Thoracic aorta (tissue), 2 donors: ENCODE results near the gene UQCC2. TPM values are rescaled to one million over a fixed set of nuclear protein-coding genes. Genes with fewer than 3 reads are reported as not detected.

ENCODE experiments used
- ATAC-seq: fragments of 150-250 bp; one replicate; pipeline ENCODE4 v1.8.0; 2017; ENCODE audit warnings: low read depth; ENCODE audit not compliant: insufficient number of reproducible peaks, low FRiP score
- DNase-seq: peaks from one replicate; pipeline ENCODE4 v3.0.0-alpha.2; 2020; ENCODE audit warnings: low spot score
- H3K27ac ChIP-seq, 2 donors: fragments of 200-600 bp; sonication (generic); 1 replicate in 1 of 2; 2 replicates in 1 of 2; pipeline ENCODE4 v1.5.1; 2016; ENCODE audit warnings: mild to moderate bottlenecking in 2 of 2, moderate library complexity in 2 of 2
- H3K27me3 ChIP-seq: fragments of 200-600 bp; sonication (generic); replicated peaks from 2 replicates; pipeline ENCODE4 v1.6.0; 2016; ENCODE audit warnings: mild to moderate bottlenecking; ENCODE audit not compliant: insufficient read depth
- H3K36me3 ChIP-seq: fragments of 200-600 bp; sonication (generic); one replicate; pipeline ENCODE4 v1.5.1; 2016
- H3K4me1 ChIP-seq, 2 donors: fragments of 200-600 bp; sonication (generic); 1 replicate in 1 of 2; 2 replicates in 1 of 2; pipeline versions ENCODE4 v1.5.1 to v1.6.0; 2016; ENCODE audit warnings: low read depth in 2 of 2, mild to moderate bottlenecking in 1 of 2; ENCODE audit not compliant: control insufficient read depth in 1 of 2
- H3K4me3 ChIP-seq: fragments of 200-600 bp; sonication (generic); 2 replicates; pipeline ENCODE4 v1.5.1; 2016; ENCODE audit warnings: mild to moderate bottlenecking
- H3K9me3 ChIP-seq: fragments of 200-600 bp; sonication (generic); 2 replicates; pipeline ENCODE4 v1.5.1; 2016
- CTCF ChIP-seq: fragments of 200-600 bp; sonication (generic); IDR thresholded peaks from one replicate; pipeline ENCODE4 v1.5.1; 2019; ENCODE audit warnings: antibody characterized with exemption
- total RNA-seq, 2 donors: library from RNA; depleted of rRNA; stranded (reverse); fragments of >200 nt; gene quantifications; one replicate each; pipeline versions ENCODE4 v1.1.0 to v1.2.3, GENCODE V29; 2016

The UQCC2 gene
- total RNA-seq, 2 donors from 2014 or later: 15.0 to 39.8 TPM

GRCh38 chr6:33750244-33750991, 38.9 kb upstream of the UQCC2 start:
- DNase-seq (no peak), ATAC-seq (no peak)
- no peaks in the 10 kb centered on the region for H3K27me3 ChIP-seq
- H3K36me3 ChIP-seq: no peaks in the 10 kb centered on the region
- no peak overlapping the region for H3K27ac ChIP-seq
- H3K4me1 ChIP-seq: peaks cover 0 to 9% of the 10 kb centered on the region in 2 donors
- no peaks in the 10 kb centered on the region for H3K9me3 ChIP-seq
- no peak for TF ChIP-seq CTCF
- no peak overlapping the region for H3K4me3 ChIP-seq

- no peak overlapping the region for H3K27ac ChIP-seq
- H3K4me1 ChIP-seq: peaks cover 0 to 11% of the 10 kb centered on the region in 2 donors
- no peaks in the 10 kb centered on the region for H3K36me3 ChIP-seq
- no peak for ATAC-seq
- no peak overlapping the region for H3K4me3 ChIP-seq
- TF ChIP-seq CTCF: no peak
- H3K27me3 ChIP-seq: no peaks in the 10 kb centered on the region
- no peaks in the 10 kb centered on the region for H3K9me3 ChIP-seq
- DNase-seq: no peak
These were observed 37.9 kb upstream of the UQCC2 start for GRCh38 chr6:33749401-33749800.

- TF ChIP-seq CTCF: no peak
These were observed 37.3 kb upstream of the UQCC2 start for GRCh38 chr6:33748841-33749240.

GRCh38 chr6:33747823-33748222, 36.3 kb upstream of the UQCC2 start:
- H3K27ac ChIP-seq: no peak overlapping the region
- H3K4me1 ChIP-seq: peaks cover 0 to 11% of the 10 kb centered on the region in 2 donors
- no peaks in the 10 kb centered on the region for H3K27me3 ChIP-seq
- H3K4me3 ChIP-seq: no peak overlapping the region
- H3K9me3 ChIP-seq: no peaks in the 10 kb centered on the region
- no peak for TF ChIP-seq CTCF
- ATAC-seq (no peak), DNase-seq (no peak)
- no peaks in the 10 kb centered on the region for H3K36me3 ChIP-seq

More at GRCh38 chr6:33748841-33749240, 37.3 kb upstream of the UQCC2 start:
- Histone ChIP-seq H3K4me1 (peaks cover 0 to 11% of the 10 kb centered on the region in 2 donors), H3K27me3 (no peaks in the 10 kb centered on the region), H3K4me3 (no peak overlapping the region), H3K27ac (no peak overlapping the region), H3K36me3 (no peaks in the 10 kb centered on the region), H3K9me3 (no peaks in the 10 kb centered on the region)
- DNase-seq (no peak), ATAC-seq (no peak)

- H3K9me3 ChIP-seq: no peaks in the 10 kb centered on the region
- DNase-seq (no peak), ATAC-seq (no peak)
- peaks cover 0 to 11% of the 10 kb centered on the region in 2 donors for H3K4me1 ChIP-seq
- peak within 1 kb of the TSS; percentile 22 to 43 for H3K27ac ChIP-seq
- peak within 1 kb of the TSS; percentile 42 for H3K4me3 ChIP-seq
- TF ChIP-seq CTCF: no peak
- H3K27me3 ChIP-seq: no peaks in the 10 kb centered on the region
- no peaks in the 10 kb centered on the region for H3K36me3 ChIP-seq
These were observed 35.2 kb upstream of the UQCC2 start, which contains the start of gene IP6K3 for GRCh38 chr6:33746651-33747100. Gene IP6K3 (minus strand): TSS chr6:33746905. CDS start chr6:33735476, 11,429 bp downstream.
